Skin epidermis (tissue), 12 donors: Measurements from ENCODE around the gene ELFN1.

Experiments
- H3K27ac ChIP-seq, 21 experiments: fragments of 200-600 bp; sonication (generic) in 11 of 21; one replicate each; pipeline ENCODE4 v1.5.0; 2020; ENCODE audit warnings: mild to moderate bottlenecking in 3 of 21, inconsistent platforms in 2 of 21, moderate library complexity in 2 of 21
- H3K4me3 ChIP-seq, 7 experiments: fragments of 200-600 bp; sonication (generic) in 2 of 7; one replicate each; pipeline ENCODE4 v1.5.0; 2020; ENCODE audit warnings: inconsistent platforms in 2 of 7, mild to moderate bottlenecking in 2 of 7, moderate library complexity in 1 of 7

Gene ELFN1

GRCh38 chr7:1704811-1705738 lies 35.0 kb downstream of the ELFN1 start:
- Histone ChIP-seq H3K4me3 (no peak overlapping the region), H3K27ac (no peak overlapping the region)

- Histone ChIP-seq H3K4me3 (no peak overlapping the region), H3K27ac (no peak overlapping the region)
These were observed 35.8 kb downstream of the ELFN1 start for GRCh38 chr7:1705856-1706255.

- no peak overlapping the region for H3K27ac ChIP-seq
- no peak overlapping the region for H3K4me3 ChIP-seq
These were observed 36.3 kb downstream of the ELFN1 start for GRCh38 chr7:1706381-1706720.

GRCh38 chr7:1706721-1707613 lies 36.9 kb downstream of the ELFN1 start:
- Histone ChIP-seq H3K4me3 (no peak overlapping the region), H3K27ac (no peak overlapping the region)

- Histone ChIP-seq H3K4me3 (no peak overlapping the region), H3K27ac (no peak overlapping the region)
These were observed 37.9 kb downstream of the ELFN1 start for GRCh38 chr7:1707756-1708595.

GRCh38 chr7:1708596-1709251 lies 38.6 kb downstream of the ELFN1 start:
- no peak overlapping the region for H3K4me3 ChIP-seq
- H3K27ac ChIP-seq: no peak overlapping the region

GRCh38 chr7:1709281-1709680 lies 39.2 kb downstream of the ELFN1 start:
- no peak overlapping the region for H3K27ac ChIP-seq
- no peak overlapping the region for H3K4me3 ChIP-seq

GRCh38 chr7:1709900-1710299 lies 39.8 kb downstream of the ELFN1 start:
- Histone ChIP-seq H3K27ac (no peak overlapping the region), H3K4me3 (no peak overlapping the region)

GRCh38 chr7:1710936-1711335 lies 40.9 kb downstream of the ELFN1 start:
- no peak overlapping the region for H3K4me3 ChIP-seq

GRCh38 chr7:1712907-1713501 lies 42.9 kb downstream of the ELFN1 start:
- no peak overlapping the region for H3K27ac ChIP-seq

More at GRCh38 chr7:1710936-1711335, 40.9 kb downstream of the ELFN1 start:
- no peak overlapping the region for H3K27ac ChIP-seq

GRCh38 chr7:1713502-1714484 lies 43.7 kb downstream of the ELFN1 start:
- no peak overlapping the region for H3K27ac ChIP-seq

More at GRCh38 chr7:1712907-1713501, 42.9 kb downstream of the ELFN1 start:
- H3K4me3 ChIP-seq: no peak overlapping the region

GRCh38 chr7:1714583-1715330 lies 44.7 kb downstream of the ELFN1 start:
- Histone ChIP-seq H3K27ac (no peak overlapping the region), H3K4me3 (no peak overlapping the region)

More at GRCh38 chr7:1713502-1714484, 43.7 kb downstream of the ELFN1 start:
- no peak overlapping the region for H3K4me3 ChIP-seq

- Histone ChIP-seq H3K27ac (no peak overlapping the region), H3K4me3 (no peak overlapping the region)
These were observed 45.2 kb downstream of the ELFN1 start for GRCh38 chr7:1715331-1715625.

GRCh38 chr7:1715671-1716074 lies 45.6 kb downstream of the ELFN1 start:
- Histone ChIP-seq H3K4me3 (no peak overlapping the region), H3K27ac (no peak overlapping the region)

- H3K4me3 ChIP-seq: no peak overlapping the region
- H3K27ac ChIP-seq: no peak overlapping the region
These were observed 46.4 kb downstream of the ELFN1 start for GRCh38 chr7:1716263-1717094.

- no peak overlapping the region for H3K27ac ChIP-seq
These were observed 47.0 kb downstream of the ELFN1 start for GRCh38 chr7:1717095-1717483.

More at GRCh38 chr7:1717095-1717483, 47.0 kb downstream of the ELFN1 start:
- H3K4me3 ChIP-seq: no peak overlapping the region
